Activated CD4-positive, alpha-beta memory T cell treated with anti-CD3 and anti-CD28 coated beads, Interleukin-2, amount 10 ng/mL, durations not matched to agents 7 days and 5 days (primary cell): ENCODE data around the gene SYNPR. TPM values are rescaled to one million over a fixed set of nuclear protein-coding genes. Genes with fewer than 3 reads are reported as not detected.

Experiments used
- CTCF ChIA-PET: fragments of 350-600 bp; sonication (Branson Sonifier 250); formaldehyde crosslinking; loops from one replicate; lab custom pipeline; 2021; ENCODE audit warnings: antibody characterized with exemption, inconsistent platforms; lab: Charles Lee
- POLR2A ChIA-PET: fragments of 350-600 bp; sonication (Branson Sonifier 250); formaldehyde crosslinking; loops from one replicate; lab custom pipeline; 2021; ENCODE audit warnings: antibody characterized with exemption; lab: Charles Lee
- DNase-seq: peaks from one replicate; pipeline ENCODE4 v3.0.0-alpha.2; 2020
- H3K27ac Mint-ChIP-seq: one replicate; pipeline ENCODE4 v1.8.0; 2021; ENCODE audit warnings: mild to moderate bottlenecking, mixed read lengths
- H3K27me3 Mint-ChIP-seq: one replicate; pipeline ENCODE4 v1.8.0; 2021; ENCODE audit warnings: mixed read lengths
- H3K36me3 Mint-ChIP-seq: one replicate; pipeline ENCODE4 v1.8.0; 2021; ENCODE audit warnings: low read depth, mixed read lengths
- H3K4me1 Mint-ChIP-seq: one replicate; pipeline ENCODE4 v1.8.0; 2021; ENCODE audit warnings: mixed read lengths
- H3K4me3 Mint-ChIP-seq: one replicate; pipeline ENCODE4 v1.8.0; 2021; ENCODE audit warnings: mild to moderate bottlenecking, mixed read lengths
- H3K9me3 Mint-ChIP-seq: one replicate; pipeline ENCODE4 v1.8.0; 2021; ENCODE audit warnings: mixed read lengths
- total RNA-seq, 2 experiments: library from RNA; stranded (reverse); gene quantifications; one replicate each; pipeline ENCODE4 v1.2.3, GENCODE V29; 2021

The SYNPR gene
- total RNA-seq, 2 experiments from 2014 or later = not detected

- Mint-ChIP-seq H3K4me1 (no peaks in the 10 kb centered on the region), H3K9me3 (no peaks in the 10 kb centered on the region), H3K27me3 (no peaks in the 10 kb centered on the region), H3K27ac (no peak overlapping the region), H3K36me3 (no peaks in the 10 kb centered on the region), H3K4me3 (no peak overlapping the region)
- CTCF ChIA-PET = no interaction called here
- POLR2A ChIA-PET = no interaction called here
- no peak for DNase-seq
Observed at GRCh38 chr3:63471781-63472180, 193.7 kb downstream of the SYNPR start.

- H3K9me3 Mint-ChIP-seq = no peaks in the 10 kb centered on the region
- CTCF ChIA-PET = no interaction called here
- no peak overlapping the region for H3K27ac Mint-ChIP-seq
- no peak for DNase-seq
- H3K4me3 Mint-ChIP-seq = no peak overlapping the region
- H3K4me1 Mint-ChIP-seq = no peaks in the 10 kb centered on the region
- no peaks in the 10 kb centered on the region for H3K27me3 Mint-ChIP-seq
- no peaks in the 10 kb centered on the region for H3K36me3 Mint-ChIP-seq
- POLR2A ChIA-PET = no interaction called here
Observed at GRCh38 chr3:63473641-63474166, 195.6 kb downstream of the SYNPR start.

GRCh38 chr3:63474828-63475518 is 196.9 kb downstream of the SYNPR start:
- H3K9me3 Mint-ChIP-seq = no peaks in the 10 kb centered on the region
- ChIA-PET POLR2A (no interaction called here), CTCF (no interaction called here)
- no peak overlapping the region for H3K4me3 Mint-ChIP-seq
- no peak for DNase-seq
- H3K27me3 Mint-ChIP-seq = no peaks in the 10 kb centered on the region
- no peak overlapping the region for H3K27ac Mint-ChIP-seq
- no peaks in the 10 kb centered on the region for H3K36me3 Mint-ChIP-seq
- no peaks in the 10 kb centered on the region for H3K4me1 Mint-ChIP-seq

- no peaks in the 10 kb centered on the region for H3K27me3 Mint-ChIP-seq
- H3K4me1 Mint-ChIP-seq = no peaks in the 10 kb centered on the region
- no peak overlapping the region for H3K27ac Mint-ChIP-seq
- no peak overlapping the region for H3K4me3 Mint-ChIP-seq
- ChIA-PET POLR2A (no interaction called here), CTCF (no interaction called here)
- H3K9me3 Mint-ChIP-seq = no peaks in the 10 kb centered on the region
- no peak for DNase-seq
- H3K36me3 Mint-ChIP-seq = no peaks in the 10 kb centered on the region
Observed at GRCh38 chr3:63477494-63478129, 199.5 kb downstream of the SYNPR start.

- H3K4me3 Mint-ChIP-seq = no peak overlapping the region
- H3K36me3 Mint-ChIP-seq = no peaks in the 10 kb centered on the region
- no peaks in the 10 kb centered on the region for H3K9me3 Mint-ChIP-seq
- no peak for DNase-seq
- POLR2A ChIA-PET = no interaction called here
- no peak overlapping the region for H3K27ac Mint-ChIP-seq
- CTCF ChIA-PET = no interaction called here
- no peaks in the 10 kb centered on the region for H3K27me3 Mint-ChIP-seq
- H3K4me1 Mint-ChIP-seq = no peaks in the 10 kb centered on the region
Observed at GRCh38 chr3:63478990-63479660, 201.0 kb downstream of the SYNPR start.

- H3K4me3 Mint-ChIP-seq = no peak overlapping the region
- no peak overlapping the region for H3K27ac Mint-ChIP-seq
- CTCF ChIA-PET = no interaction called here
- H3K9me3 Mint-ChIP-seq = no peaks in the 10 kb centered on the region
- POLR2A ChIA-PET = no interaction called here
- H3K4me1 Mint-ChIP-seq = no peaks in the 10 kb centered on the region
- DNase-seq = no peak
- peaks cover 1% of the 10 kb centered on the region for H3K27me3 Mint-ChIP-seq
- no peaks in the 10 kb centered on the region for H3K36me3 Mint-ChIP-seq
Observed at GRCh38 chr3:63479661-63480035, 201.5 kb downstream of the SYNPR start.

GRCh38 chr3:63481627-63482026 is 203.5 kb downstream of the SYNPR start:
- no peaks in the 10 kb centered on the region for H3K9me3 Mint-ChIP-seq
- POLR2A ChIA-PET = no interaction called here

GRCh38 chr3:63482341-63482740 is 204.2 kb downstream of the SYNPR start:
- Mint-ChIP-seq H3K36me3 (no peaks in the 10 kb centered on the region), H3K27me3 (peaks cover 1% of the 10 kb centered on the region), H3K4me3 (no peak overlapping the region), H3K27ac (no peak overlapping the region), H3K9me3 (no peaks in the 10 kb centered on the region), H3K4me1 (no peaks in the 10 kb centered on the region)
- ChIA-PET POLR2A (no interaction called here), CTCF (no interaction called here)
- no peak for DNase-seq

More at GRCh38 chr3:63481627-63482026, 203.5 kb downstream of the SYNPR start:
- no peak for DNase-seq
- no peak overlapping the region for H3K4me3 Mint-ChIP-seq
- CTCF ChIA-PET = no interaction called here
- no peak overlapping the region for H3K27ac Mint-ChIP-seq
- H3K27me3 Mint-ChIP-seq = peaks cover 1% of the 10 kb centered on the region
- no peaks in the 10 kb centered on the region for H3K36me3 Mint-ChIP-seq
- no peaks in the 10 kb centered on the region for H3K4me1 Mint-ChIP-seq

- DNase-seq = no peak
- H3K9me3 Mint-ChIP-seq = peaks cover 5% of the 10 kb centered on the region
- H3K36me3 Mint-ChIP-seq = no peaks in the 10 kb centered on the region
- no peak overlapping the region for H3K27ac Mint-ChIP-seq
- no peak overlapping the region for H3K4me3 Mint-ChIP-seq
- H3K4me1 Mint-ChIP-seq = no peaks in the 10 kb centered on the region
- ChIA-PET POLR2A (no interaction called here), CTCF (no interaction called here)
- H3K27me3 Mint-ChIP-seq = no peaks in the 10 kb centered on the region
Observed at GRCh38 chr3:63492464-63492863, 214.4 kb downstream of the SYNPR start.

- Mint-ChIP-seq H3K4me3 (no peak overlapping the region), H3K27me3 (no peaks in the 10 kb centered on the region), H3K9me3 (peaks cover 5% of the 10 kb centered on the region), H3K36me3 (no peaks in the 10 kb centered on the region), H3K27ac (no peak overlapping the region), H3K4me1 (no peaks in the 10 kb centered on the region)
- ChIA-PET CTCF (no interaction called here), POLR2A (no interaction called here)
- DNase-seq = no peak
Observed at GRCh38 chr3:63493101-63493500, 215.0 kb downstream of the SYNPR start.

GRCh38 chr3:63494646-63495045 is 216.5 kb downstream of the SYNPR start:
- H3K9me3 Mint-ChIP-seq = peaks cover 5% of the 10 kb centered on the region
- ChIA-PET POLR2A (no interaction called here), CTCF (no interaction called here)
- H3K27me3 Mint-ChIP-seq = no peaks in the 10 kb centered on the region
- no peak overlapping the region for H3K27ac Mint-ChIP-seq
- H3K4me3 Mint-ChIP-seq = no peak overlapping the region
- H3K36me3 Mint-ChIP-seq = no peaks in the 10 kb centered on the region
- no peak for DNase-seq
- no peaks in the 10 kb centered on the region for H3K4me1 Mint-ChIP-seq

GRCh38 chr3:63497641-63498040 is 219.5 kb downstream of the SYNPR start:
- H3K27ac Mint-ChIP-seq = no peak overlapping the region
- no peaks in the 10 kb centered on the region for H3K36me3 Mint-ChIP-seq
- H3K27me3 Mint-ChIP-seq = no peaks in the 10 kb centered on the region
- no peaks in the 10 kb centered on the region for H3K9me3 Mint-ChIP-seq
- H3K4me1 Mint-ChIP-seq = no peaks in the 10 kb centered on the region
- POLR2A ChIA-PET = no interaction called here
- no peak overlapping the region for H3K4me3 Mint-ChIP-seq
- CTCF ChIA-PET = no interaction called here
- DNase-seq = no peak

GRCh38 chr3:63500196-63500595 is 222.1 kb downstream of the SYNPR start:
- H3K27me3 Mint-ChIP-seq = no peaks in the 10 kb centered on the region
- POLR2A ChIA-PET = no interaction called here
- H3K4me1 Mint-ChIP-seq = no peaks in the 10 kb centered on the region
- H3K9me3 Mint-ChIP-seq = no peaks in the 10 kb centered on the region
- H3K36me3 Mint-ChIP-seq = no peaks in the 10 kb centered on the region
- H3K4me3 Mint-ChIP-seq = no peak overlapping the region
- no peak for DNase-seq
- no peak overlapping the region for H3K27ac Mint-ChIP-seq
- CTCF ChIA-PET = no interaction called here
